ENCODE data around the gene DLK1.

DNA sequence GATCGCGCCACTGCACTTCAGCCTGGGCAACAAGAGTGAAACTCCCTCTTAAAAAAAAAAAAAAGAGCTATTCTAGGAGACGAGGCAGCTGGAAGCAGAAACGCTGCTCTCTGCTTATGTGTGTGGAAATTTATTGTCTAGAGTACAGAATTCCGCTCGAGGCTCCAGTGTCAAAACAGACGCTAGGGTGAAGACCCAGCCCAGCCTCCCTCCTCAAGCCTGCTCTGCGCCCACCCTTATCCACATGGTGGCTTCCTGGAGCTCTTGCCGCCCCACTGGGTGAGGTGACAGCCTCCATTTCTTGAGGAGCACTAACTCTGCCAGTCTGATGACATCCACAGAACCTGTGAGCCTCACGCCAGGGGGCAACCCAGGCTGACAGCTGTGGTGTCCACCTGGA is 49.5 kb upstream of the DLK1 start:
- TF ChIP-seq, protein P1, sequence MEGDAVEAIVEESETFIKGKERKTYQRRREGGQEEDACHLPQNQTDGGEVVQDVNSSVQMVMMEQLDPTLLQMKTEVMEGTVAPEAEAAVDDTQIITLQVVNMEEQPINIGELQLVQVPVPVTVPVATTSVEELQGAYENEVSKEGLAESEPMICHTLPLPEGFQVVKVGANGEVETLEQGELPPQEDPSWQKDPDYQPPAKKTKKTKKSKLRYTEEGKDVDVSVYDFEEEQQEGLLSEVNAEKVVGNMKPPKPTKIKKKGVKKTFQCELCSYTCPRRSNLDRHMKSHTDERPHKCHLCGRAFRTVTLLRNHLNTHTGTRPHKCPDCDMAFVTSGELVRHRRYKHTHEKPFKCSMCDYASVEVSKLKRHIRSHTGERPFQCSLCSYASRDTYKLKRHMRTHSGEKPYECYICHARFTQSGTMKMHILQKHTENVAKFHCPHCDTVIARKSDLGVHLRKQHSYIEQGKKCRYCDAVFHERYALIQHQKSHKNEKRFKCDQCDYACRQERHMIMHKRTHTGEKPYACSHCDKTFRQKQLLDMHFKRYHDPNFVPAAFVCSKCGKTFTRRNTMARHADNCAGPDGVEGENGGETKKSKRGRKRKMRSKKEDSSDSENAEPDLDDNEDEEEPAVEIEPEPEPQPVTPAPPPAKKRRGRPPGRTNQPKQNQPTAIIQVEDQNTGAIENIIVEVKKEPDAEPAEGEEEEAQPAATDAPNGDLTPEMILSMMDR (IDR thresholded peaks at IDR 0.05) = no peak
- TF ChIP-seq POLR2A (IDR thresholded peaks at IDR 0.05) = no peak
- no peak for TF ChIP-seq POLR2AphosphoS5 (IDR thresholded peaks at IDR 0.05; ENCODE audit: insufficient read depth in 1 of 2, low read depth in 1 of 2)

All from vagina (tissue), 2 donors.